A549 (cell line): ENCODE data around the gene MAX.

Experiments used
- CBX8 ChIP-seq: fragments of 200-600 bp; sonication (generic); IDR thresholded peaks from 2 replicates; pipeline ENCODE4 v1.6.1; 2016
- CHD2 ChIP-seq: fragments of 150-350 bp; IDR thresholded peaks from 2 replicates; pipeline ENCODE4 v1.6.1; 2014; ENCODE audit warnings: low read length; ENCODE audit not compliant: partially characterized antibody
- CTCF ChIP-seq: fragments of >200 bp; sonication (Bioruptor Twin); formaldehyde crosslinking; IDR thresholded peaks from 3 replicates; pipeline ENCODE4 v1.5.1; 2016
- EP300 ChIP-seq, 2 experiments: fragments of >200 bp; sonication (Bioruptor Twin); formaldehyde crosslinking; IDR thresholded peaks; 2 replicates in 1 of 2; 3 replicates in 1 of 2; pipeline ENCODE4 v1.6.1; 2016 to 2017
- FOSB ChIP-seq: fragments of 250-450 bp; sonication (Bioruptor Pico); IDR thresholded peaks from 2 replicates; pipeline ENCODE4 v1.5.0; 2020; ENCODE audit warnings: mild to moderate bottlenecking, moderate library complexity
- GATA3 ChIP-seq: IDR thresholded peaks from 2 replicates; pipeline ENCODE4 v1.6.1; 2012; ENCODE audit warnings: borderline replicate concordance
- JUNB ChIP-seq: fragments of >200 bp; sonication (Bioruptor Twin); formaldehyde crosslinking; IDR thresholded peaks from 2 replicates; pipeline ENCODE4 v1.6.1; 2016
- KDM1A ChIP-seq: fragments of 200-600 bp; sonication (generic); IDR thresholded peaks from 2 replicates; pipeline ENCODE4 v1.6.1; 2016; ENCODE audit warnings: low read depth, mild to moderate bottlenecking
- MAX ChIP-seq: IDR thresholded peaks from 2 replicates; pipeline ENCODE4 v1.6.1; 2012
- POLR2A ChIP-seq: IDR thresholded peaks from 2 replicates; pipeline ENCODE4 v1.6.1; 2012; ENCODE audit warnings: mild to moderate bottlenecking, low read length
- RAD21 ChIP-seq, 2 experiments: fragments of >200 bp in 1 of 2; sonication (Bioruptor Twin) in 1 of 2; formaldehyde crosslinking in 1 of 2; IDR thresholded peaks in 1 of 2; conservative IDR thresholded peaks in 1 of 2; 2 replicates in 1 of 2; 3 replicates in 1 of 2; pipeline ENCODE4 v1.6.1; 2012 to 2018; ENCODE audit warnings: inconsistent platforms in 1 of 2
- REST ChIP-seq: fragments of 200-600 bp; sonication (generic); IDR thresholded peaks from 2 replicates; pipeline ENCODE4 v1.6.1; 2016; ENCODE audit warnings: antibody characterized with exemption, mild to moderate bottlenecking, moderate library complexity

- TF ChIP-seq REST (no peak), KDM1A (no peak), POLR2A (no peak), JUNB (no peak), MAX (no peak), CHD2 (no peak), GATA3 (no peak), CTCF (no peak), FOSB (CRISPR knock-in tag) (no peak), RAD21 (conservative IDR thresholded peaks at IDR 0.05 in 1 of 2, IDR thresholded peaks at IDR 0.05 in 1 of 2) (no peak), CBX8 (no peak), EP300 (IDR thresholded peaks at IDR 0.05) (no peak)
Observed at GRCh38 chr14:65079768-65080167, 22.5 kb downstream of the MAX start.
